B cell (primary cell): Measurements from ENCODE around the gene NIF3L1. TPM values are rescaled to one million over a fixed set of nuclear protein-coding genes. Genes with fewer than 3 reads are reported as not detected.
"Not testable (repeated sequence)": the region's sequence is repeated elsewhere in the genome, so short reads cannot be mapped to it uniquely, and the experiment has no call there.

ENCODE experiments used
- ATAC-seq: fragments of 200-7000 bp; cut with Tn5 transposase; one replicate; pipeline ENCODE4 v1.10.0; 2021; ENCODE audit warnings: low read depth, mild to moderate bottlenecking, moderate number of reproducible peaks, moderate library complexity
- CTCF ChIA-PET: fragments of 350-600 bp; sonication (Branson Sonifier 250); formaldehyde crosslinking; loops from one replicate; lab custom pipeline; 2021; ENCODE audit warnings: antibody characterized with exemption, inconsistent platforms; lab: Charles Lee
- POLR2A ChIA-PET: fragments of 350-600 bp; sonication (Branson Sonifier 250); formaldehyde crosslinking; loops from one replicate; lab custom pipeline; 2021; ENCODE audit warnings: antibody characterized with exemption; lab: Charles Lee
- DNase-seq: peaks from one replicate; pipeline ENCODE4 v3.0.0; 2013
- H2AFZ ChIP-seq: 2 replicates; pipeline ENCODE4 v1.6.1; 2012; ENCODE audit warnings: mild to moderate bottlenecking, low read depth, low read length; ENCODE audit not compliant: insufficient read depth, poor library complexity, severe bottlenecking
- H3K27ac ChIP-seq, 2 donors: 1 replicate in 1 of 2; 2 replicates in 1 of 2; pipeline ENCODE4 v1.5.1; 2012 to 2013; ENCODE audit warnings: low read length in 2 of 2, mild to moderate bottlenecking in 2 of 2, moderate library complexity in 1 of 2
- H3K27me3 ChIP-seq, 4 experiments: fragments of 200-600 bp in 1 of 4; sonication (generic) in 1 of 4; replicated peaks in 1 of 4; 1 replicate in 2 of 4; 2 replicates in 2 of 4; pipeline versions ENCODE4 v1.6.1 to v1.7.0; 2013 to 2016; ENCODE audit warnings: low read length in 3 of 4, mild to moderate bottlenecking in 2 of 4, mixed read lengths in 1 of 4, moderate library complexity in 1 of 4; ENCODE audit not compliant: insufficient read depth in 4 of 4, control insufficient read depth in 3 of 4; ENCODE audit errors: control extremely low read depth in 1 of 4
- H3K36me3 ChIP-seq, 2 experiments: replicated peaks in 1 of 2; 1 replicate in 1 of 2; 2 replicates in 1 of 2; pipeline versions ENCODE4 v1.6.1 to v1.7.1; 2013; ENCODE audit warnings: low read length in 1 of 2; ENCODE audit not compliant: insufficient read depth in 2 of 2, control insufficient read depth in 1 of 2; ENCODE audit errors: control extremely low read depth in 1 of 2, extremely low read depth in 1 of 2
- H3K4me1 ChIP-seq, 2 donors: fragments of 200-600 bp in 1 of 2; sonication (generic) in 1 of 2; 1 replicate in 1 of 2; 2 replicates in 1 of 2; pipeline versions ENCODE4 v1.5.1 to v1.6.1; 2013 to 2017; ENCODE audit warnings: low read length in 2 of 2; ENCODE audit not compliant: control insufficient read depth in 2 of 2, insufficient read depth in 2 of 2
- H3K4me2 ChIP-seq: replicated peaks from 2 replicates; pipeline ENCODE3; 2012; ENCODE audit warnings: mild to moderate bottlenecking, low read depth, low read length; ENCODE audit not compliant: poor library complexity, severe bottlenecking
- H3K4me3 ChIP-seq, 5 experiments: fragments of 200-600 bp in 1 of 5; sonication (generic) in 1 of 5; 1 replicate in 3 of 5; 2 replicates in 2 of 5; pipeline versions ENCODE4 v1.5.1 to v1.7.0; 2011 to 2016; ENCODE audit warnings: low read length in 4 of 5, mild to moderate bottlenecking in 4 of 5, low read depth in 2 of 5, control low read depth in 1 of 5, moderate library complexity in 1 of 5; ENCODE audit not compliant: insufficient read depth in 1 of 5; ENCODE audit errors: control extremely low read depth in 1 of 5, extremely low read depth in 1 of 5
- H3K79me2 ChIP-seq: fragments of 200-600 bp; sonication (generic); one replicate; pipeline ENCODE4 v1.6.0; 2016; ENCODE audit warnings: low read length; ENCODE audit not compliant: control insufficient read depth, insufficient read depth
- H3K9ac ChIP-seq: fragments of 200-600 bp; sonication (generic); 2 replicates; pipeline ENCODE4 v1.6.1; 2017; ENCODE audit warnings: mild to moderate bottlenecking, low read length, moderate library complexity
- H3K9me3 ChIP-seq, 3 donors: one replicate each; pipeline versions ENCODE4 v1.6.1 to v1.7.1; 2013; ENCODE audit warnings: low read length in 2 of 3; ENCODE audit not compliant: control insufficient read depth in 2 of 3, insufficient read depth in 1 of 3; ENCODE audit errors: control extremely low read depth in 1 of 3
- H4K20me1 ChIP-seq: 2 replicates; pipeline ENCODE4 v1.6.0; 2012; ENCODE audit warnings: mild to moderate bottlenecking, low read length; ENCODE audit not compliant: insufficient read depth, control insufficient read depth, poor library complexity, severe bottlenecking
- H3K27ac Mint-ChIP-seq: one replicate; pipeline ENCODE4 v1.8.0; 2021; ENCODE audit warnings: mixed read lengths
- H3K27me3 Mint-ChIP-seq: one replicate; pipeline ENCODE4 v1.8.0; 2021; ENCODE audit warnings: mixed read lengths
- H3K4me1 Mint-ChIP-seq: one replicate; pipeline ENCODE4 v1.8.0; 2021; ENCODE audit warnings: mixed read lengths
- H3K4me3 Mint-ChIP-seq: one replicate; pipeline ENCODE4 v1.8.0; 2021; ENCODE audit warnings: mixed read lengths
- H3K9me3 Mint-ChIP-seq: one replicate; pipeline ENCODE4 v1.8.0; 2022; ENCODE audit warnings: mixed read lengths; ENCODE audit not compliant: insufficient read depth
- CTCF ChIP-seq: fragments of 200-600 bp; IDR thresholded peaks from one replicate; pipeline ENCODE4 v1.8.0; 2022; ENCODE audit warnings: antibody characterized with exemption, mild to moderate bottlenecking
- EZH2 ChIP-seq: IDR thresholded peaks from 2 replicates; pipeline ENCODE4 v1.6.1; 2012; ENCODE audit warnings: borderline replicate concordance, low read depth, mild to moderate bottlenecking, moderate library complexity, low read length; ENCODE audit not compliant: insufficient read depth, poor library complexity, severe bottlenecking
- WGBS: methylation state at CpG from one replicate; pipeline ENCODE4 v1.1.5; 2013; ENCODE audit warnings: missing lambda C conversion rate; ENCODE audit not compliant: insufficient coverage; 5-methylcytosine and 5-hydroxymethylcytosine counted together
- intact Hi-C: fragments of 100-400 bp; cut with micrococcal nuclease; formaldehyde crosslinking; loops from one replicate; pipeline ENCODE4 v1.10.0; 2022
- polyA plus RNA-seq: library from polyadenylated mRNA; depleted of rRNA; stranded (reverse); fragments of >200 nt; gene quantifications from 2 replicates; pipeline ENCODE4 v1.2.3, GENCODE V29; 2012
- total RNA-seq, 2 donors: library from RNA; stranded (reverse); fragments of 120-200 nt in 1 of 2; gene quantifications; 1 replicate in 1 of 2; 2 replicates in 1 of 2; pipeline versions ENCODE4 v1.2.3 to v1.2.4, GENCODE V29; 2013 to 2022

NIF3L1 gene
- total and polyA plus RNA-seq, 2 donors (not counting 1 experiment from before 2014, with no cell fraction given), result 22.6 to 26.7 TPM

GRCh38 chr2:200878289-200878880, 10.8 kb upstream of the NIF3L1 start:
- no peak overlapping the region for H2AFZ ChIP-seq
- intact Hi-C loops, result no loop called here
- H3K27ac Mint-ChIP-seq, result no peak overlapping the region
- no peaks in the 10 kb centered on the region for H3K27me3 ChIP-seq
- H3K36me3 ChIP-seq, result peaks cover 3 to 76% of the 10 kb centered on the region in 2 experiments
- DNase-seq, result no peak
- H4K20me1 ChIP-seq, result no peaks in the 10 kb centered on the region
- peaks cover 13% of the 10 kb centered on the region for H3K79me2 ChIP-seq
- H3K4me2 ChIP-seq, result no peak overlapping the region
- no peak overlapping the region for H3K9ac ChIP-seq
- POLR2A ChIA-PET, result interaction anchor here (0.7 kb wide), 1 partner anchor 115 kb away, joined by 3 read pairs; no protein-coding TSS in a partner anchor
- H3K27me3 Mint-ChIP-seq, result no peaks in the 10 kb centered on the region
- H3K9me3 Mint-ChIP-seq, result no peaks in the 10 kb centered on the region
- no peaks in the 10 kb centered on the region for H3K4me1 Mint-ChIP-seq
- 80% methylated on average over 1 of the region's 2 CpGs for WGBS
- no peak overlapping the region for H3K4me3 Mint-ChIP-seq
- CTCF ChIA-PET, result interaction anchor here (1.0 kb wide), 1 partner anchor 23 kb away, joined by 3 read pairs; no protein-coding TSS in a partner anchor
- no peak overlapping the region for H3K4me3 ChIP-seq
- no peak for ATAC-seq
- no peak for TF ChIP-seq EZH2
- no peak for TF ChIP-seq CTCF
- no peak overlapping the region for H3K27ac ChIP-seq
- H3K4me1 ChIP-seq, result no peaks in the 10 kb centered on the region
- no peaks in the 10 kb centered on the region for H3K9me3 ChIP-seq

GRCh38 chr2:200881715-200882249, 7.4 kb upstream of the NIF3L1 start:
- intact Hi-C loops, H3K27ac ChIP-seq, H3K27ac Mint-ChIP-seq, H3K9ac ChIP-seq, DNase-seq, H4K20me1 ChIP-seq, H3K4me1 ChIP-seq, H3K4me1 Mint-ChIP-seq, POLR2A ChIA-PET, H2AFZ ChIP-seq, ATAC-seq, H3K4me3 ChIP-seq, H3K27me3 ChIP-seq, H3K4me3 Mint-ChIP-seq, H3K4me2 ChIP-seq, H3K9me3 Mint-ChIP-seq, H3K27me3 Mint-ChIP-seq, CTCF ChIA-PET, H3K9me3 ChIP-seq: not testable (repeated sequence)
- Histone ChIP-seq H3K79me2 (peaks cover 32% of the 10 kb centered on the region), H3K36me3 (peaks cover 3 to 79% of the 10 kb centered on the region in 2 experiments)
- no CpG with 5 or more reads among the region's 2 CpGs for WGBS
